HUES6 (cell line): ENCODE data around the gene WNK2.

Experiments
- H3K27ac ChIP-seq: 2 replicates; pipeline ENCODE4 v1.7.0; 2013; ENCODE audit warnings: low read depth, mild to moderate bottlenecking, low read length, inconsistent platforms
- H3K27me3 ChIP-seq: 2 replicates; pipeline ENCODE4 v1.6.1; 2013; ENCODE audit warnings: low read length; ENCODE audit not compliant: control insufficient read depth, insufficient read depth
- H3K36me3 ChIP-seq: 2 replicates; pipeline ENCODE4 v1.6.1; 2013; ENCODE audit warnings: low read length; ENCODE audit not compliant: control insufficient read depth, insufficient read depth
- H3K4me1 ChIP-seq: 2 replicates; pipeline ENCODE4 v1.6.1; 2013; ENCODE audit warnings: low read length; ENCODE audit not compliant: control insufficient read depth, insufficient read depth
- H3K4me3 ChIP-seq: 2 replicates; pipeline ENCODE4 v1.5.1; 2013; ENCODE audit warnings: low read depth, low read length
- H3K9ac ChIP-seq: one replicate; pipeline ENCODE4 v1.6.1; 2013; ENCODE audit warnings: mild to moderate bottlenecking, low read length
- H3K9me3 ChIP-seq: 2 replicates; pipeline ENCODE4 v1.6.1; 2013; ENCODE audit warnings: low read depth, low read length; ENCODE audit not compliant: control insufficient read depth, insufficient read depth

WNK2 gene

DNA sequence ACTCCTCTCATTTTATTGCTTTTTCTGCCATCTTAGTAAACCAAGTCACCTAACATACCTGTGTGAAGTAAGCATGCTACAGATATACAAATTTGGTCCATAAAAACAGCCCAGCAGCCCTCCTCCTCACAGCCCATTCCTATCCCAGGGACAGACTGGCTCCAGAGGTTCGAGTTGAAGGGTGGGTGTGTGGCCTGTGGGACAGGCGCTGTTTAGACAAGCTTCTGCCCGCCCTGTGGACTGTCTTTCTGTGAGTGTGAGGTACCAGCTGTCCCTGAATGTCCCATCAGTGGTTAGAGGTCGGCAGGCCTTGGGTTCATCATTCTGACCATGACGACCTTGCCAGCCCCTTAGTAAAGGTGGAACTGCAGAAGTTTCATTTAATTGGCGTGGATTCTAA is 82.0 kb downstream of the WNK2 start:
- peaks cover 2% of the 10 kb centered on the region; the same call in 1 of the 2 replicates for H3K9me3 ChIP-seq
- H3K4me1 ChIP-seq = no peaks in the 10 kb centered on the region
- H3K27ac ChIP-seq = no peak overlapping the region

GRCh38 chr9:93266521-93267001 is 82.6 kb downstream of the WNK2 start:
- Histone ChIP-seq H3K36me3 (peaks cover 52% of the 10 kb centered on the region), H3K27ac (no peak overlapping the region), H3K9ac (no peak overlapping the region), H3K9me3 (peaks cover 3% of the 10 kb centered on the region; the same call in 1 of the 2 replicates), H3K4me3 (no peak overlapping the region), H3K27me3 (no peaks in the 10 kb centered on the region), H3K4me1 (no peaks in the 10 kb centered on the region)

More for the DNA sequence above, 82.0 kb downstream of the WNK2 start:
- Histone ChIP-seq H3K4me3 (no peak overlapping the region), H3K27me3 (no peaks in the 10 kb centered on the region), H3K9ac (no peak overlapping the region), H3K36me3 (peaks cover 51% of the 10 kb centered on the region)

- Histone ChIP-seq H3K9ac (no peak overlapping the region), H3K9me3 (peaks cover 3% of the 10 kb centered on the region; the same call in 1 of the 2 replicates), H3K27ac (no peak overlapping the region), H3K27me3 (no peaks in the 10 kb centered on the region), H3K4me3 (no peak overlapping the region), H3K36me3 (peaks cover 52% of the 10 kb centered on the region), H3K4me1 (no peaks in the 10 kb centered on the region)
Measured at GRCh38 chr9:93267091-93267541, 83.2 kb downstream of the WNK2 start.

- Histone ChIP-seq H3K36me3 (peaks cover 52% of the 10 kb centered on the region), H3K4me3 (no peak overlapping the region), H3K9me3 (peaks cover 3% of the 10 kb centered on the region; the same call in 1 of the 2 replicates), H3K27ac (no peak overlapping the region), H3K9ac (no peak overlapping the region), H3K27me3 (no peaks in the 10 kb centered on the region), H3K4me1 (no peaks in the 10 kb centered on the region)
Measured at GRCh38 chr9:93267681-93268505, 84.0 kb downstream of the WNK2 start.

DNA sequence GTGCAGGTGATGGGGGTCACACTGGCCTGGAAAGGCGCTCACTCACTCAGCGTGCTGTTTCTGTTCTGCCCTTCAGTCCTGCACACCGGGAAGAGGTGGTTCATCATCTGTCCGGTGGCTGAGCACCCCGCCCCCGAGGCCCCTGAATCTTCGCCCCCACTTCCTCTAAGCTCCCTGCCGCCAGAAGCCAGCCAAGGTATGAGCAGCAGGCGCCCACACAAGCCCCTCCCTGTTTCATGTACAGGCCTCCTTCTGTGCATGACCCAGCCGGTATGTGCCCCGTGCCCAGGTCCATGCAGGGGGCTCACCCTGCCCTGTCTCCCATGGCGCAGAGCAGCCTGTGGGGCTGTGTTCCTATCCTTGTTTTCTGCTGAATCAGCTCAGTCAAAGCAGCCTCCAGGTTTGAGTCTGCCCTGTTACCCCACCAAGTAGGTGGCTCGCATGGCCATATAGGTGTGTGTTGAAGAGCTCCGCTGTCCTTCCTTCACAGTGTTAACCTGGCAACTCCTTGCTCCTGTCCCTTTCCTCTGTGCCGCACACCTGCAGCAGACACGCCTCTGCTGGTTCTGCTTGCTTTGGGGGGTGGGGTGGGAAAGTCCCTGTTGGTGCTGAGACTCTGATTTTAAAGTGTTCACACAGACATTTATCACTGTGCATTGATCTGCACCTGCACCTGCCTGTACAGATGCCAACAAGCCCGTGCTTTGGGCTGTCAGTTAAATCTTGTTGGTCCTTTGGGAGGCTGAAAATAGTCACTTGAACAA is 84.8 kb downstream of the WNK2 start:
- H3K4me1 ChIP-seq = no peaks in the 10 kb centered on the region
- peaks cover 52% of the 10 kb centered on the region for H3K36me3 ChIP-seq
- H3K9ac ChIP-seq = no peak overlapping the region
- no peak overlapping the region for H3K27ac ChIP-seq
- no peak overlapping the region for H3K4me3 ChIP-seq
- H3K9me3 ChIP-seq = peaks cover 3% of the 10 kb centered on the region; the same call in 1 of the 2 replicates
- H3K27me3 ChIP-seq = no peaks in the 10 kb centered on the region

GRCh38 chr9:93270976-93271375 is 87.0 kb downstream of the WNK2 start:
- no peaks in the 10 kb centered on the region for H3K27me3 ChIP-seq
- H3K4me1 ChIP-seq = no peaks in the 10 kb centered on the region
- peaks cover 34% of the 10 kb centered on the region for H3K36me3 ChIP-seq
- H3K9me3 ChIP-seq = peaks cover 3% of the 10 kb centered on the region; the same call in 1 of the 2 replicates
- H3K27ac ChIP-seq = no peak overlapping the region
- no peak overlapping the region for H3K9ac ChIP-seq
- no peak overlapping the region for H3K4me3 ChIP-seq

DNA sequence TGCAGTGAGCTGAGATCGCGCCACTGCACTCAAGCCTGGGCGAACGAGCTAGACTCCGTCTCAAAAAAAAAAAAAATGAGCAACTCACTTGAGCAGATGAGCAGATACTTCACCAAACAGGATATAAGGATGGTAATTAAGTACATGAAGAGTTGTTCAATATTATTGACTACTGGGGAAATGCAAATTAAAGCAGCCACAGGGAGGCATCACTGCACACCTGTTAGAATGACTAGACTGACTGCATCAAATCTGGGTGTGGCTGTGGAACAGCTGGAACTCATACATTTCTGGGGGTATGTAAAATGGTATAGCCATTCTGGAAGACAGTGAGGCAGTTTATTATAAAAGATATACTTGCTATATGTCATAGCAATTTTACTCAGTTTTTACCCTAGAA is 93.0 kb downstream of the WNK2 start:
- H3K27me3 ChIP-seq = no peaks in the 10 kb centered on the region
- H3K36me3 ChIP-seq = peaks cover 5% of the 10 kb centered on the region; the same call in 1 of the 2 replicates
- no peaks in the 10 kb centered on the region for H3K4me1 ChIP-seq
- no peak overlapping the region for H3K4me3 ChIP-seq
- no peak overlapping the region for H3K9ac ChIP-seq
- H3K27ac ChIP-seq = no peak overlapping the region
- no peaks in the 10 kb centered on the region; the same call in 1 of the 2 replicates for H3K9me3 ChIP-seq

GRCh38 chr9:93278144-93278543 is 94.2 kb downstream of the WNK2 start:
- H3K9me3 ChIP-seq = no peaks in the 10 kb centered on the region; the same call in 1 of the 2 replicates
- no peak overlapping the region for H3K4me3 ChIP-seq
- no peaks in the 10 kb centered on the region for H3K27me3 ChIP-seq
- no peak overlapping the region for H3K9ac ChIP-seq
- no peaks in the 10 kb centered on the region for H3K4me1 ChIP-seq
- no peak overlapping the region for H3K27ac ChIP-seq
- H3K36me3 ChIP-seq = peaks cover 5% of the 10 kb centered on the region; the same call in 1 of the 2 replicates

GRCh38 chr9:93280661-93281259 is 96.8 kb downstream of the WNK2 start:
- Histone ChIP-seq H3K4me3 (no peak overlapping the region), H3K9ac (no peak overlapping the region), H3K9me3 (no peaks in the 10 kb centered on the region), H3K4me1 (no peaks in the 10 kb centered on the region), H3K27me3 (no peaks in the 10 kb centered on the region), H3K27ac (no peak overlapping the region), H3K36me3 (peaks cover 5% of the 10 kb centered on the region; the same call in 1 of the 2 replicates)

- H3K4me1 ChIP-seq = no peaks in the 10 kb centered on the region
- H3K27me3 ChIP-seq = no peaks in the 10 kb centered on the region
- H3K36me3 ChIP-seq = no peaks in the 10 kb centered on the region
- no peaks in the 10 kb centered on the region for H3K9me3 ChIP-seq
- H3K27ac ChIP-seq = no peak overlapping the region
- H3K9ac ChIP-seq = no peak overlapping the region
- H3K4me3 ChIP-seq = no peak overlapping the region
Measured at GRCh38 chr9:93286252-93287188, 102.6 kb downstream of the WNK2 start.
